Measurements from ENCODE around the gene ATG16L2.

GRCh38 chr11:72787216-72788104, 26.8 kb upstream of the ATG16L2 start:
- TF ChIP-seq POLR2A (IDR thresholded peaks at IDR 0.05) (no peak), CTCF (IDR thresholded peaks at IDR 0.05) (peak in 1 of 5 experiments; percentile 15)

Data from tibial nerve (tissue), 3 donors.